ENCODE results near the gene CCDC12. TPM values are rescaled to one million over a fixed set of nuclear protein-coding genes. Genes with fewer than 3 reads are reported as not detected.

Gene CCDC12
- polyA plus RNA-seq, 12 donors = 28.1 to 48.9 (median 33.5) TPM; not detected in 1

- no peak for DNase-seq
Measured at GRCh38 chr3:46998121-46998851, 21.7 kb upstream of the CCDC12 start.

- no peak for DNase-seq
Measured at GRCh38 chr3:46997453-46998091, 21.0 kb upstream of the CCDC12 start.

- DNase-seq = no peak
Measured at GRCh38 chr3:46996689-46997452, 20.3 kb upstream of the CCDC12 start.

- no peak for DNase-seq
Measured at GRCh38 chr3:46995901-46996562, 19.5 kb upstream of the CCDC12 start.

GRCh38 chr3:46994801-46995731 is 18.5 kb upstream of the CCDC12 start:
- DNase-seq = no peak

- no peak for DNase-seq
Measured at GRCh38 chr3:46993986-46994385, 17.4 kb upstream of the CCDC12 start.

GRCh38 chr3:46993292-46993691 is 16.7 kb upstream of the CCDC12 start:
- no peak for DNase-seq

GRCh38 chr3:46992231-46992630 is 15.7 kb upstream of the CCDC12 start:
- DNase-seq = no peak

- no peak for DNase-seq
Measured at GRCh38 chr3:46991406-46992165, 15.0 kb upstream of the CCDC12 start.

- DNase-seq = no peak
Measured at GRCh38 chr3:46990573-46991374, 14.2 kb upstream of the CCDC12 start.

GRCh38 chr3:46989146-46989810 is 12.7 kb upstream of the CCDC12 start:
- no peak for DNase-seq

- no peak for DNase-seq
Measured at GRCh38 chr3:46988616-46989015, 12.1 kb upstream of the CCDC12 start.

GRCh38 chr3:46987743-46988401 is 11.3 kb upstream of the CCDC12 start:
- no peak for DNase-seq

GRCh38 chr3:46987319-46987742 is 10.8 kb upstream of the CCDC12 start:
- DNase-seq = no peak

- no peak for DNase-seq
Measured at GRCh38 chr3:46986782-46987310, 10.3 kb upstream of the CCDC12 start.

- no peak for DNase-seq
Measured at GRCh38 chr3:46986055-46986730, 9.6 kb upstream of the CCDC12 start.

GRCh38 chr3:46985588-46985987 is 9.0 kb upstream of the CCDC12 start:
- DNase-seq = no peak
